ENCODE data around the gene IRF9.

The IRF9 gene

GRCh38 chr14:24185741-24186140, 24.7 kb downstream of the IRF9 start:
- Histone ChIP-seq H3K79me2 (ENCODE audit: insufficient read depth, low read length) (no peaks in the 10 kb centered on the region), H3K27me3 (ENCODE audit: insufficient read depth, low read length) (no peaks in the 10 kb centered on the region), H3K4me1 (ENCODE audit: insufficient read depth, low read length, severe bottlenecking) (peaks cover 19% of the 10 kb centered on the region), H3K4me3 (ENCODE audit: low read depth, low read length, poor library complexity, severe bottlenecking) (no peak overlapping the region), H3K36me3 (ENCODE audit: insufficient read depth, low read length) (peaks cover 63% of the 10 kb centered on the region), H3K9ac (ENCODE audit: low read length) (no peak overlapping the region), H2AFZ (ENCODE audit: low read length) (no peak overlapping the region), H3K9me2 (ENCODE audit: low read depth, low read length) (no peaks in the 10 kb centered on the region), H3F3A (ENCODE audit: insufficient read depth, low read length) (no peaks in the 10 kb centered on the region), H4K20me1 (ENCODE audit: insufficient read depth, low read length) (no peaks in the 10 kb centered on the region), H3K9me3 (ENCODE audit: low read length) (no peaks in the 10 kb centered on the region), H3K27ac (ENCODE audit: low read depth, low read length, poor library complexity, severe bottlenecking) (no peak overlapping the region), H3K4me2 (ENCODE audit: low read length) (no peak overlapping the region)
- TF ChIP-seq EZH2 (IDR thresholded peaks at IDR 0.05; ENCODE audit: borderline replicate concordance, low read length) (no peak), CTCF (IDR thresholded peaks at IDR 0.05; ENCODE audit: low read length) (no peak)

- Histone ChIP-seq H3K9me2 (ENCODE audit: low read depth, low read length) (no peaks in the 10 kb centered on the region), H3K4me3 (ENCODE audit: low read depth, low read length, poor library complexity, severe bottlenecking) (peak overlapping the region; percentile 65), H3K9me3 (ENCODE audit: low read length) (no peaks in the 10 kb centered on the region), H3K9ac (ENCODE audit: low read length) (no peak overlapping the region; the same call in 1 of the 2 replicates), H3K36me3 (ENCODE audit: insufficient read depth, low read length) (peaks cover 56% of the 10 kb centered on the region), H3K27me3 (ENCODE audit: insufficient read depth, low read length) (no peaks in the 10 kb centered on the region), H4K20me1 (ENCODE audit: insufficient read depth, low read length) (no peaks in the 10 kb centered on the region), H3K27ac (ENCODE audit: low read depth, low read length, poor library complexity, severe bottlenecking) (no peak overlapping the region), H3F3A (ENCODE audit: insufficient read depth, low read length) (no peaks in the 10 kb centered on the region), H2AFZ (ENCODE audit: low read length) (no peak overlapping the region), H3K79me2 (ENCODE audit: insufficient read depth, low read length) (no peaks in the 10 kb centered on the region), H3K4me1 (ENCODE audit: insufficient read depth, low read length, severe bottlenecking) (peaks cover 19% of the 10 kb centered on the region), H3K4me2 (ENCODE audit: low read length) (peak overlapping the region; percentile 67; the same call in 1 of the 2 replicates)
- TF ChIP-seq CTCF (IDR thresholded peaks at IDR 0.05; ENCODE audit: low read length) (no peak), EZH2 (IDR thresholded peaks at IDR 0.05; ENCODE audit: borderline replicate concordance, low read length) (no peak)
These were observed 25.9 kb downstream of the IRF9 start for GRCh38 chr14:24186831-24187538.

GRCh38 chr14:24187539-24187915, 26.5 kb downstream of the IRF9 start:
- Histone ChIP-seq H3K79me2 (ENCODE audit: insufficient read depth, low read length) (no peaks in the 10 kb centered on the region), H3F3A (ENCODE audit: insufficient read depth, low read length) (no peaks in the 10 kb centered on the region), H3K9me2 (ENCODE audit: low read depth, low read length) (no peaks in the 10 kb centered on the region), H3K9me3 (ENCODE audit: low read length) (no peaks in the 10 kb centered on the region), H3K4me2 (ENCODE audit: low read length) (peak overlapping the region; percentile 67), H3K4me1 (ENCODE audit: insufficient read depth, low read length, severe bottlenecking) (peaks cover 19% of the 10 kb centered on the region), H3K9ac (ENCODE audit: low read length) (peak overlapping the region; percentile 64), H3K27ac (ENCODE audit: low read depth, low read length, poor library complexity, severe bottlenecking) (no peak overlapping the region), H4K20me1 (ENCODE audit: insufficient read depth, low read length) (no peaks in the 10 kb centered on the region), H3K36me3 (ENCODE audit: insufficient read depth, low read length) (peaks cover 56% of the 10 kb centered on the region), H3K27me3 (ENCODE audit: insufficient read depth, low read length) (no peaks in the 10 kb centered on the region), H2AFZ (ENCODE audit: low read length) (no peak overlapping the region), H3K4me3 (ENCODE audit: low read depth, low read length, poor library complexity, severe bottlenecking) (peak overlapping the region; percentile 65)
- TF ChIP-seq EZH2 (IDR thresholded peaks at IDR 0.05; ENCODE audit: borderline replicate concordance, low read length) (no peak), CTCF (IDR thresholded peaks at IDR 0.05; ENCODE audit: low read length) (no peak)

Measured in OCI-LY1 (cell line).